HTR-8/SVneo (cell line): ENCODE measurements around the gene KIAA1671.

ENCODE experiments used
- DNase-seq: peaks from one replicate; pipeline ENCODE4 v3.0.0; 2011; ENCODE audit warnings: low spot score, mixed read lengths; ENCODE audit not compliant: insufficient read length
- FAIRE-seq: peaks from 2 replicates; lab custom pipeline; 2011; peaks lifted over from hg19 to GRCh38; lab: Jason Lieb, UNC

KIAA1671 gene

GRCh38 chr22:25160120-25160996 lies 207.8 kb downstream of the KIAA1671 start:
- DNase-seq (no peak), FAIRE-seq (no peak)

GRCh38 chr22:25161017-25161915 lies 208.8 kb downstream of the KIAA1671 start:
- DNase-seq (no peak), FAIRE-seq (no peak)

GRCh38 chr22:25161916-25162530 lies 209.5 kb downstream of the KIAA1671 start:
- FAIRE-seq: no peak
- DNase-seq: no peak

GRCh38 chr22:25162561-25162960 lies 210.0 kb downstream of the KIAA1671 start:
- no peak for DNase-seq
- no peak for FAIRE-seq

DNA sequence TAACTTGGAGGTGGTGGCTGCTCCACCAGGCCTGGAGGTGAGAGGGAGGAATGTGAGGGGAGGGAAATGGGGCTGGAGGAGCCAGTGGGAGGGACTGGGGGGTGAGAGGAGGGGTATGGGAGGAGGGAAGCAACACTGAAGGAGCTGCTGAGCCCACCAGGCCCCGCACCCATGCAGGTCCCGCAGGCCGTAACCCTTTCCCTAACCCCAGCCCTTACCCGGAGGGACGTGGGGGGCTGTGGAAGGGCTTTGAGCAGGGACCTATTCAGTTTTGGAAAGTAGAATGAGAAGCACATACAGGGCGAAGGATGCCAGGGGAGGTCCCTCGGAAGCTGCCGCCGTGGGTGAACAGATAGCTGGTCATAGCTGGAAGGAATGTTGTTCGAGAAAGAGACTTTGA lies 213.3 kb downstream of the KIAA1671 start:
- FAIRE-seq (no peak), DNase-seq (no peak)

- DNase-seq (no peak), FAIRE-seq (no peak)
These were observed 213.9 kb downstream of the KIAA1671 start for GRCh38 chr22:25166266-25167040.

DNA sequence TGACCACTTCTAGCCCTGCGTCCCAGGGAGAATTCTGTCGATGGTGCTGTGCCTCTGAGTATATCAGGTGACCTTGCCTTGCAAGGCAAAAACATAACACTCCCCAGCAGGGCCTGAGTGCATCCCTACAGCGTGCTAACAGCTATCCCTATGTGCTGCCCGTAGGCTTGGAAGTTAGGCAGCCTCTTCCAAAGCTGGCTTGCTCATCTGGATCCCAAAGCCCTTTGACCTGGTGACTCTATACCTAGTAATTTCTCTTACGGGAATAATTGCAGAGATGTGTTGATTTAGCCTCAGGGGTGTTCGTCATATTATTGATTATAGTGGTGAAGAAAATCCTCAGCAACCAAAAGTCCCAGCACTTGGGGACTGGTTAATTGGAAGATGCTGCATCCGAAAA lies 214.6 kb downstream of the KIAA1671 start:
- no peak for FAIRE-seq
- DNase-seq: no peak

- FAIRE-seq (no peak), DNase-seq (no peak)
These were observed 215.5 kb downstream of the KIAA1671 start for GRCh38 chr22:25167834-25168601.

DNA sequence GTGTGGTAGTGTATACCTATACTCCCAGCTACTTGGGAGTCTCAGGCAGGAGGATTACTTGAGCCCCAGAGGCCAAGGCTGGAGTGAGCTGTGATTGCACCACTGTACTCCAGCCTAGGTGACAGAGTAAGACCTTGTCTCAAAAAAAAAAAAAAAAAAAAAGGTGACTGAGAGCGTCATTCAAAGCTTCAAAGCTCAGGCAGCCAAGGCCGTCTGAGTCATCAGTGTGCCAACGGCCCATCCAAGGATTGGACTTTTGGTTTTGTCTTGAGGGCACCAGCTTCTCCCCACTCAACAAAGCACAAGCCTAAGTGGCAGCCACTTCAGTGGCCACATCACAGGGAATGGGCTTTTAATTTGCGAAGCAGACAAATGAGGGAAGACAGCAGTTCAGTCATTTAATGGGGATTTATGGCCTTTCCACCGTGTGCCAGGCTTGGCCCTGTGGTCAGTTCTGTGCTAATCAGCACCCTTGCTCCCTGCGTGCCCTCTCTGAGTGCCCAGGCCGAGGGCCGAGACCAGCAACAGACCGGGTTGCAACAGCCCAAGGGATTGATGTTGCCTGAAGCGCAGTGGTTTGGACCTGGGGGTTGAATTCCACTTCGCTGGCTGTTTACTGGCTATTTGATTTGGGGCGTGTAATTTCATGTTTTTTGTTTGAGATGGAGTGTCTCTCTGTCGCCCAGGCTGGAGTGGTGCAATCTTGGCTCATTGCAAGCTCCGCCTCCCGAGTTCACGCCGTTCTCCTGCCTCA lies 216.9 kb downstream of the KIAA1671 start:
- DNase-seq (no peak), FAIRE-seq (no peak)

DNA sequence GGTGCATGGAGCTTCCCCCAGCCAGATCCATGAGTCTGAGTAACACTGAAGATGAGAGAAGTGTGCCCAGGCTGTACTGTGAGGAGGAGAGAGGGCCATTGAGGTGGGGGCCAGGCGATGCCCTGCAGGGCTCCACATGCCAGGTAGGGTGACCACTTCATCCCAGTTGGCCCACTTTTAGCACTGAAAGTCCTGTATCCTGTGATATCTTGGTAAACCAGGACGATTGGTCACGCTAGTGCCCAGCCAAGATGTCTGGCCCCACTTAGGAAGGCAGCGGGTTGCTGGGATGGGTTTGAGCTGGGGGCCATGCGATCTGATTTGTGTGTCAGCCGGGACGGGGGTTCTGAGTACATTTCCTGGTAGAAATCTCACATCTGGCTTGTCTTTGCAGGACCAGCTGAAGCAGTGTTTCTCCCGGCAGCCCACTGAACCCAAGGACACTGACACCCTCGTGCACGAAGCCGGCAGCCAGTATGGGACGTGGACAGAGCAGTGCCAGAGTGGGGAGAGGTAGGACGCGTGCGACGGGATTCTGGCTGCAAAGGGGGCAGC lies 218.0 kb downstream of the KIAA1671 start:
- DNase-seq (no peak), FAIRE-seq (no peak)

- DNase-seq (no peak), FAIRE-seq (no peak)
These were observed 219.6 kb downstream of the KIAA1671 start for GRCh38 chr22:25172153-25172552.

GRCh38 chr22:25174156-25174887 lies 221.8 kb downstream of the KIAA1671 start:
- no peak for DNase-seq
- FAIRE-seq: no peak

- no peak for DNase-seq
- no peak for FAIRE-seq
These were observed 222.4 kb downstream of the KIAA1671 start for GRCh38 chr22:25174888-25175411.

DNA sequence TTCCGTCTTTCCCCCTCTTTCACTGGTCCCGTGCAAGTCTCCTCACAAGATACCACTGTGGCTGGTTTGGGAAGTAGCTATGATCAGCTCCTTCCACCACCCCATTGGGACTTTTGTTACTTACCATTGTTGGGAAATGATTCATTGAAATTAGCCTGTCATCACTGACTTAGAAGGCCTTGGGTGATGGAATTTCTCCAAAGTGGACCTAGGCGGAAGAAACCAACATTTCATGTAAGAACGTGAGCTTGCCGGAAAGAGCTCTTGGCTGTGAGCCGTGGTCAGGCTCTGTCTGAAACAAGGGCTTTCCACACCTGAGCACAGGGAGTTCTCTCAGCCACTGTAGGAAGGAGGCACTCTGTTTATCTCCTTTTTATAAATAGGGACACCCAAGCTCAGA lies 223.7 kb downstream of the KIAA1671 start:
- FAIRE-seq (no peak), DNase-seq (no peak)

GRCh38 chr22:25176799-25177198 lies 224.3 kb downstream of the KIAA1671 start:
- FAIRE-seq (no peak), DNase-seq (no peak)

DNA sequence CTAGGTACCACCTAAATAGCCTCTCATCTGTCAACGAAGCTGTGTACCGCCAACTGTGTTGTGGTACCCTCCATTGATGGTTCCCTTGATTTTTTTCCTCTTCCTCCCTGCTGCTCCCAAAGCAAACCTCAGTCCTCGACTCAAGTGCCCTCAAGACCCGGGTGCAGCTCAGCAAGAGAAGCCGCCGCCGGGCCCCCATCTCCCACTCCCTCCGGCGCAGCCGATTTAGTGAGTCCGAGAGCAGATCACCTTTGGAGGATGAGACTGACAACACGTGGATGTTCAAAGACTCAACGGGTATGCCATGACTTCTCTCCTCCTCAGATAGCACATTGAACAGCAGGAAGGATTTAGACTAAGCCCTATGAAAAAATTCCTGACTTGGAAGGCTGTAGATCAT lies 224.7 kb downstream of the KIAA1671 start:
- DNase-seq (no peak), FAIRE-seq (no peak)

- FAIRE-seq: no peak
These were observed 225.4 kb downstream of the KIAA1671 start for GRCh38 chr22:25177895-25178294.

More at GRCh38 chr22:25177895-25178294, 225.4 kb downstream of the KIAA1671 start:
- no peak for DNase-seq
